K562 (cell line): ENCODE data around the gene SERP1. TPM values are rescaled to one million over a fixed set of nuclear protein-coding genes. Genes with fewer than 3 reads are reported as not detected.

Experiments used
- ATAC-seq: fragments of 200-7000 bp; cut with Tn5 transposase; 3 replicates; pipeline ENCODE4 v1.9.1; 2020; ENCODE audit warnings: moderate library complexity
- BruUV-seq: library from RNA; stranded (reverse); fragments of 400-500 nt; replicated peaks from 2 replicates; lab custom pipeline; 2021; lab: Mats Ljungman, UMichigan
- CTCF ChIA-PET: fragments of 300-600 bp; formaldehyde crosslinking; extraction: SDS; loops from one replicate; lab custom pipeline; 2021; ENCODE audit warnings: low intra/inter-chr PET ratio; lab: Yijun Ruan, JAX
- POLR2A ChIA-PET: fragments of 300-600, 350-650 bp; sonication (Branson Sonifier 250); formaldehyde crosslinking; extraction: SDS; loops from one replicate; lab custom pipeline; 2021; ENCODE audit warnings: antibody characterized with exemption, inconsistent platforms; lab: Yijun Ruan, JAX
- DNase-seq, 4 experiments: peaks; one replicate each; pipeline versions ENCODE4 v3.0.0 to v3.0.0-alpha.2; 2011 to 2018; ENCODE audit warnings: low spot score in 3 of 4, mixed read lengths in 3 of 4; ENCODE audit errors: extremely low read depth in 1 of 4
- FAIRE-seq: peaks from 2 replicates; lab custom pipeline; 2011; peaks lifted over from hg19 to GRCh38; lab: Jason Lieb, UNC
- H2AFZ ChIP-seq: 2 replicates; pipeline ENCODE4 v1.6.0; 2011; ENCODE audit warnings: low read depth, low read length, control low read depth, inconsistent platforms
- H3K27ac ChIP-seq: fragments of 200-600 bp; 3 replicates; pipeline ENCODE4 v1.8.0; 2011; ENCODE audit warnings: low read depth, mild to moderate bottlenecking, control low read depth, inconsistent platforms, low read length, moderate library complexity, mixed read lengths; ENCODE audit errors: extremely low read depth
- H3K27me3 ChIP-seq, 2 experiments: fragments of 300-600 bp in 1 of 2; 2 replicates in 1 of 2; 3 replicates in 1 of 2; pipeline versions ENCODE4 v1.6.0 to v1.8.0; 2011; ENCODE audit warnings: inconsistent platforms in 2 of 2, low read length in 2 of 2, mild to moderate bottlenecking in 1 of 2, mixed read lengths in 1 of 2, moderate library complexity in 1 of 2; ENCODE audit not compliant: control insufficient read depth in 2 of 2, insufficient read depth in 2 of 2
- H3K36me3 ChIP-seq: fragments of 300-600 bp; 3 replicates; pipeline ENCODE4 v1.8.0; 2011; ENCODE audit warnings: mild to moderate bottlenecking, low read length, inconsistent platforms; ENCODE audit not compliant: control insufficient read depth, insufficient read depth
- H3K4me1 ChIP-seq, 2 experiments: fragments of 200-600 bp in 1 of 2; replicated peaks in 1 of 2; 2 replicates in 1 of 2; 3 replicates in 1 of 2; pipeline versions ENCODE4 v1.5.1 to v1.8.0; 2011; ENCODE audit warnings: inconsistent platforms in 2 of 2, low read length in 2 of 2, mild to moderate bottlenecking in 1 of 2, mixed read lengths in 1 of 2, moderate library complexity in 1 of 2; ENCODE audit not compliant: control insufficient read depth in 2 of 2, insufficient read depth in 2 of 2
- H3K4me2 ChIP-seq: 2 replicates; pipeline ENCODE4 v1.6.1; 2011; ENCODE audit warnings: low read length, control low read depth, inconsistent platforms, mixed read lengths; ENCODE audit not compliant: insufficient read depth
- H3K4me3 ChIP-seq: fragments of 200-600 bp; sonication (generic), shearing (Covaris generic); 2 replicates; pipeline ENCODE4 v1.5.1; 2016; ENCODE audit warnings: control low read depth, inconsistent platforms
- H3K79me2 ChIP-seq: fragments of 200-600 bp; 3 replicates; pipeline ENCODE4 v1.8.0; 2011; ENCODE audit warnings: low read length, inconsistent platforms; ENCODE audit not compliant: control insufficient read depth, insufficient read depth
- H3K9ac ChIP-seq, 2 experiments: 2 replicates each; pipeline versions ENCODE4 v1.6.0 to v1.6.1; 2011; ENCODE audit warnings: low read depth in 2 of 2, low read length in 2 of 2, control low read depth in 1 of 2, inconsistent platforms in 1 of 2, mild to moderate bottlenecking in 1 of 2, mixed read lengths in 1 of 2; ENCODE audit not compliant: insufficient read depth in 1 of 2
- H3K9me1 ChIP-seq: one replicate; pipeline ENCODE4 v1.6.0; 2011; ENCODE audit warnings: inconsistent platforms, mild to moderate bottlenecking, low read length, moderate library complexity; ENCODE audit not compliant: control insufficient read depth, insufficient read depth
- H3K9me3 ChIP-seq: replicated peaks from 2 replicates; pipeline ENCODE4 v1.5.1; 2011; ENCODE audit warnings: low read depth, low read length, inconsistent platforms; ENCODE audit not compliant: control insufficient read depth, insufficient read depth
- H4K20me1 ChIP-seq: replicated peaks from 2 replicates; pipeline ENCODE4 v1.6.1; 2011; ENCODE audit warnings: low read length, inconsistent platforms, mixed read lengths; ENCODE audit not compliant: control insufficient read depth, insufficient read depth
- ARID4B ChIP-seq: sonication (generic); formaldehyde crosslinking; IDR thresholded peaks from 2 replicates; pipeline ENCODE4 v1.8.0; 2022; ENCODE audit warnings: mild to moderate bottlenecking, missing genetic modification reagents
- CEBPB ChIP-seq: fragments of 450-650 bp; IDR thresholded peaks from 2 replicates; pipeline ENCODE4 v1.6.1; 2016; ENCODE audit warnings: missing genetic modification characterization, missing compliant biosample characterization
- ETV6 ChIP-seq, 3 experiments: fragments of 150-350 bp in 1 of 3; sonication (generic) in 1 of 3; formaldehyde crosslinking in 1 of 3; IDR thresholded peaks; 2 replicates each; pipeline versions ENCODE4 v1.6.1 to v1.8.0; 2014 to 2022; ENCODE audit warnings: borderline replicate concordance in 2 of 3, low read depth in 2 of 3, antibody characterized with exemption in 1 of 3, low read length in 1 of 3, mild to moderate bottlenecking in 1 of 3, missing genetic modification reagents in 1 of 3
- HOXB6 ChIP-seq: fragments of 250-450 bp; sonication (Bioruptor Pico); IDR thresholded peaks from 2 replicates; pipeline ENCODE4 v1.5.1; 2022; ENCODE audit warnings: mild to moderate bottlenecking, borderline replicate concordance
- ZNF318 ChIP-seq, 2 experiments: fragments of 450-650 bp; IDR thresholded peaks; 2 replicates each; pipeline ENCODE4 v1.6.1; 2016; ENCODE audit warnings: mild to moderate bottlenecking in 2 of 2, borderline replicate concordance in 1 of 2, low read depth in 1 of 2, moderate library complexity in 1 of 2
- WGBS: fragments of 100-300 bp; shearing (Covaris generic); methylation state at CpG from one replicate; pipeline ENCODE4 v1.1.6; 2016; ENCODE audit warnings: low coverage, mixed read lengths; ENCODE audit not compliant: insufficient coverage; ENCODE audit errors: missing lambda C conversion rate; 5-methylcytosine and 5-hydroxymethylcytosine counted together
- in situ Hi-C: fragments of 300-500 bp; cut with MboI; formaldehyde crosslinking; loops from 4 replicates; pipeline ENCODE4 v1.15.0; 2018; ENCODE audit warnings: inconsistent platforms, mixed read lengths
- intact Hi-C: fragments of 100-400 bp; cut with micrococcal nuclease; formaldehyde crosslinking; loops from 2 replicates; pipeline ENCODE4 v1.14.2; 2022
- polyA plus RNA-seq, 8 experiments: library from polyadenylated mRNA; depleted of rRNA in 4 of 8; stranded (reverse) in 5 of 8; unstranded in 3 of 8; fragments of >200 nt; fragmentation: Nextera tagmentation in 2 of 8; fragmentation: Illumina TruSeq in 1 of 8; extraction: Ambion mirVana in 2 of 8; extraction: Trizol in 1 of 8; gene quantifications; 2 replicates each; pipeline versions ENCODE4 v1.2.1 to v1.2.3, GENCODE V29; 2011 to 2014; ENCODE audit warnings: inconsistent platforms in 1 of 8, missing spikeins in 1 of 8
- total RNA-seq, 7 experiments: library from RNA; depleted of rRNA in 6 of 7; stranded (reverse); fragments of >200 nt in 6 of 7; fragmentation: Illumina TruSeq in 2 of 7; extraction: Trizol in 2 of 7; gene quantifications; 2 replicates each; pipeline versions ENCODE4 v1.2.1 to v1.2.3, GENCODE V29; 2011 to 2021; ENCODE audit warnings: low replicate concordance in 1 of 7

Gene SERP1
- total and polyA plus RNA-seq, 9 of the 15 experiments (the other 6 are each of a cell fraction or from before 2014, with no cell fraction given), result 38.6 to 443 (median 121) TPM

GRCh38 chr3:150523538-150523937 is 22.8 kb downstream of the SERP1 start:
- intact Hi-C loops (no loop called here), in situ Hi-C loops (loop anchor here (25.0 kb wide), 2 partner anchors 561 to 614 kb away; partner anchors contain the start of gene PFN2)
- Histone ChIP-seq H3K4me1 (peaks cover 0 to 4% of the 10 kb centered on the region in 2 experiments; a peak in 1 of 5 replicates), H3K9ac (no peak overlapping the region), H2AFZ (no peak overlapping the region), H3K9me3 (no peaks in the 10 kb centered on the region), H3K27me3 (no peaks in the 10 kb centered on the region), H3K36me3 (no peaks in the 10 kb centered on the region), H3K27ac (no peak overlapping the region), H4K20me1 (no peaks in the 10 kb centered on the region), H3K9me1 (no peaks in the 10 kb centered on the region), H3K4me3 (no peak overlapping the region), H3K4me2 (no peak overlapping the region), H3K79me2 (no peaks in the 10 kb centered on the region)
- ChIA-PET CTCF (no interaction called here), POLR2A (interaction anchor here (1.2 kb wide), 1 partner anchor 15 kb away, joined by 3 read pairs; no protein-coding TSS in a partner anchor)
- ATAC-seq (no peak), DNase-seq (no peak), FAIRE-seq (no peak)
- WGBS, result 7% methylated on average over 2 of the region's 2 CpGs
- BruUV-seq, result no TSS peak
- TF ChIP-seq ETV6 (IDR thresholded peaks at IDR 0.05; ENCODE audit: borderline replicate concordance in 1 of 2, low read depth in 2 of 2, low read length in 1 of 2), result no peak
- no peak for TF ChIP-seq ETV6 (CRISPR knock-in tag; IDR thresholded peaks at IDR 0.05; ENCODE audit: borderline replicate concordance)
- TF ChIP-seq CEBPB (tag), result no peak
- no peak for TF ChIP-seq HOXB6
- TF ChIP-seq ZNF318 (IDR thresholded peaks at IDR 0.05; ENCODE audit: borderline replicate concordance in 1 of 2, low read depth in 1 of 2), result no peak
- TF ChIP-seq ARID4B (CRISPR knock-in tag), result no peak
